ENCODE results near the gene GPHN. TPM values are rescaled to one million over a fixed set of nuclear protein-coding genes. Genes with fewer than 3 reads are reported as not detected.

GPHN gene
- polyA plus RNA-seq, 4 donors, result 10.0 to 26.2 (median 22.4) TPM

DNA sequence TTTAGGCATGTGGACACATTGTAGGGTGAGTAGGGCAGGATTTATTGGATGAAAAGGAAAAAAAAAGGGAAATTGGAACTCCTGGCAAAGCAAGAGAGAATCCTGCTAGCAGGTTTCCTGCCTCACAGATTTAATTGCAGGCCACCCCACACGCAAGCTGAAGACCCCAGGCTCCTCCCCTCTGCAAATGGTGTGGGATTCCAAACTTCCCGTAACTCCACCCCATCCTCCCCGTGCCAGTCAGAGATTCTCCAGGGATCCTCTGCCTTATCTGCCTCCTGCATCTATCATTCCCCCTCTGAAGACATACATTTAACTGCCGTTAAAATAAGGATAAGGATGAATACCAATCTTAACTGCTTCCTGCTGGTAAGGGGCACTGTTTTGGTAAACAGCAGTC, 431.5 kb downstream of the GPHN start:
- H3K4me1 ChIP-seq (ENCODE audit: control insufficient read depth in 3 of 3, insufficient read depth in 2 of 3, low read depth in 1 of 3, low read length in 2 of 3), result no peaks in the 10 kb centered on the region
- DNase-seq, result no peak
- peaks cover 0 to 25% of the 10 kb centered on the region in 2 donors for H3K9me3 ChIP-seq (ENCODE audit: control insufficient read depth in 2 of 2, insufficient read depth in 1 of 2, low read depth in 1 of 2, low read length in 1 of 2)
- no peak for FAIRE-seq
- H3K27me3 ChIP-seq (ENCODE audit: control insufficient read depth in 3 of 3, insufficient read depth in 3 of 3, low read length in 3 of 3), result no peaks in the 10 kb centered on the region
- peaks cover 0 to 8% (median 2%) of the 10 kb centered on the region in 3 donors for H3K36me3 ChIP-seq (ENCODE audit: control insufficient read depth in 3 of 3, insufficient read depth in 2 of 3, low read depth in 1 of 3, low read length in 3 of 3)
- H3K4me3 ChIP-seq (ENCODE audit: low read depth in 1 of 3, low read length in 3 of 3), result no peak overlapping the region
- WGBS, 3 donors, result 79 to 89% (median 88%) methylated on average over 4 of the region's 4 CpGs
- H3K27ac ChIP-seq (ENCODE audit: low read depth in 1 of 3, low read length in 2 of 3), result no peak overlapping the region

DNA sequence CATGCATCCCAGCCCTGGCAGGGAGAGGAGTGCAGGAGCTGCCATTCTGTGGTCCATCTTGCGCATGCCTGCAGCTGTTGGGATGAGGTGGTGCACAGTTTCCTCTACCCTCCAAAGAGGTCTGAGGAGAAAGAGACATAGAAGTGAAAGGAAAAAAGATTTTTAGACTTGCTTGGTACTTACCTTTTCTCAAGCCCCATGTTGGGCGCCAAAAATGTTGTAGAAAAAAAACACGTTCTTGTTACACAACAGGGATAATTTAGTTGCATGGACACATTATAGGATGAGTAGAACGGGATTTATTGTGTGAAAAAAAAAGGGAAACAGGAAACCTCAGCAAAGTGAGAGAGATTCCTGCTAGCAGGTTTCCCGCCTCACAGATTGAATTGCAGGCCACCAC, 436.9 kb downstream of the GPHN start:
- DNase-seq, result peak in 1 of 2 donors; percentile 43
- FAIRE-seq, result no peak
- H3K27me3 ChIP-seq (ENCODE audit: control insufficient read depth in 3 of 3, insufficient read depth in 3 of 3, low read length in 3 of 3), result no peaks in the 10 kb centered on the region
- 93 to 96% (median 95%) methylated on average over 5 of the region's 5 CpGs for WGBS, 3 donors
- H3K4me1 ChIP-seq (ENCODE audit: control insufficient read depth in 3 of 3, insufficient read depth in 2 of 3, low read depth in 1 of 3, low read length in 2 of 3), result no peaks in the 10 kb centered on the region
- H3K4me3 ChIP-seq (ENCODE audit: low read depth in 1 of 3, low read length in 3 of 3), result no peak overlapping the region
- H3K9me3 ChIP-seq (ENCODE audit: control insufficient read depth in 2 of 2, insufficient read depth in 1 of 2, low read depth in 1 of 2, low read length in 1 of 2), result peaks cover 4 to 41% of the 10 kb centered on the region in 2 donors
- peaks cover 0 to 12% (median 9%) of the 10 kb centered on the region in 3 donors for H3K36me3 ChIP-seq (ENCODE audit: control insufficient read depth in 3 of 3, insufficient read depth in 2 of 3, low read depth in 1 of 3, low read length in 3 of 3)
- H3K27ac ChIP-seq (ENCODE audit: low read depth in 1 of 3, low read length in 2 of 3), result no peak overlapping the region

DNA sequence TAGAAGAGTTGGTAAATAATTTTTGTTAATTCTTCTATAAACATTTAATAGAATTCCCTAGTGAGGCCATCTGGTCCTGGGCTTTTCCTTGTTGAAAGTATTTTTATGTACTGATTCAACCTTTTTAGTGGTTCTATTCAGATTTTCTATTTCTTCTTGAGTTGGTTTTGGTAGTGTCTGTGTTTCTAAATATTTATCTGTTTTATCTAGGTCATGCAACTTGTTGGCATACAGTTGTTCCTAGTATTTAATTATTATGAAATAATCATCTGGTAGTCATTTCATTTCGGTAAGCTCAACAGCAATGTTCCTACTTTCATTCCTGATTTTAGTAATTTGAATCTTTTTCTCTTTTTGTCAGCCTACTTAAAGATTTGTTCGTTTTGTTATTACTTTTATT, 447.2 kb downstream of the GPHN start:
- Histone ChIP-seq H3K4me1 (ENCODE audit: control insufficient read depth in 3 of 3, insufficient read depth in 2 of 3, low read depth in 1 of 3, low read length in 2 of 3) (no peaks in the 10 kb centered on the region), H3K36me3 (ENCODE audit: control insufficient read depth in 3 of 3, insufficient read depth in 2 of 3, low read depth in 1 of 3, low read length in 3 of 3) (peaks cover 0 to 2% (median 0%) of the 10 kb centered on the region in 3 donors), H3K4me3 (ENCODE audit: low read depth in 1 of 3, low read length in 3 of 3) (no peak overlapping the region), H3K9me3 (ENCODE audit: control insufficient read depth in 2 of 2, insufficient read depth in 1 of 2, low read depth in 1 of 2, low read length in 1 of 2) (peaks cover 0 to 14% of the 10 kb centered on the region in 2 donors), H3K27ac (ENCODE audit: low read depth in 1 of 3, low read length in 2 of 3) (no peak overlapping the region), H3K27me3 (ENCODE audit: control insufficient read depth in 3 of 3, insufficient read depth in 3 of 3, low read length in 3 of 3) (no peaks in the 10 kb centered on the region)
- DNase-seq (no peak), FAIRE-seq (no peak)
- 67 to 84% (median 75%) methylated on average over 2 of the region's 2 CpGs for WGBS, 3 donors

DNA sequence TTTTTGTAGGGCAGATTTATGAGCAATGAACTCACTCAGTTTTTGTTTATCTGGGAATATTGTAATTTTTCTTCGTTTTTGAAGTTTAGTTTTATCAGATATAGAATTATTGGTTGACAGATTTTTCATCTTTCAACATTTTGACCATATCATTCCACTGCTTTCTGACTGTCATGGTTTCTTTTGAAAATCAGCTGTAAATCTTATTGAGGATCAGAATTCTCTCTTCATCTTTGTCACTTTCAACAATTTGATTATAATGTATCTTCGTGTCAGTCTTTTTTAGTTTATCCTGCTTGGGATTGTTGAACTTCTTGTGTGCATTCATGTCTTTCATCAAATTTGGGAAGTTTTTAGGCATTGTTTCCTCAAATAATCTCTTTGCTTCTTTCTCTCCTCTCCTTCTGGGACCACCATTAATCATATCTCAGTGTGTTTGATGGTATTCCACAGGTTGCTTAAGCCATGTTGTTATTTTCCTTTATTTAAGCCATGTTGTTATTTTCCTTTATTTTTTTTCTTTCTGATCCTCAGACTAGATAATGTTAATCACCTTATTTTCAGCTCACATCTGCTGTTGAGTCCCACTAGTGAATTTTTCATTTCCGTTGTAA, 451.6 kb downstream of the GPHN start:
- DNase-seq, result no peak
- H3K4me1 ChIP-seq (ENCODE audit: control insufficient read depth in 3 of 3, insufficient read depth in 2 of 3, low read depth in 1 of 3, low read length in 2 of 3), result no peaks in the 10 kb centered on the region
- peaks cover 0 to 5% of the 10 kb centered on the region in 2 donors for H3K9me3 ChIP-seq (ENCODE audit: control insufficient read depth in 2 of 2, insufficient read depth in 1 of 2, low read depth in 1 of 2, low read length in 1 of 2)
- WGBS, 3 donors, result 76 to 91% (median 84%) methylated on average over 3 of the region's 3 CpGs
- H3K4me3 ChIP-seq (ENCODE audit: low read depth in 1 of 3, low read length in 3 of 3), result no peak overlapping the region
- FAIRE-seq, result no peak
- H3K36me3 ChIP-seq (ENCODE audit: control insufficient read depth in 3 of 3, insufficient read depth in 2 of 3, low read depth in 1 of 3, low read length in 3 of 3), result peaks cover 0 to 2% (median 0%) of the 10 kb centered on the region in 3 donors
- no peak overlapping the region for H3K27ac ChIP-seq (ENCODE audit: low read depth in 1 of 3, low read length in 2 of 3)
- H3K27me3 ChIP-seq (ENCODE audit: control insufficient read depth in 3 of 3, insufficient read depth in 3 of 3, low read length in 3 of 3), result no peaks in the 10 kb centered on the region

DNA sequence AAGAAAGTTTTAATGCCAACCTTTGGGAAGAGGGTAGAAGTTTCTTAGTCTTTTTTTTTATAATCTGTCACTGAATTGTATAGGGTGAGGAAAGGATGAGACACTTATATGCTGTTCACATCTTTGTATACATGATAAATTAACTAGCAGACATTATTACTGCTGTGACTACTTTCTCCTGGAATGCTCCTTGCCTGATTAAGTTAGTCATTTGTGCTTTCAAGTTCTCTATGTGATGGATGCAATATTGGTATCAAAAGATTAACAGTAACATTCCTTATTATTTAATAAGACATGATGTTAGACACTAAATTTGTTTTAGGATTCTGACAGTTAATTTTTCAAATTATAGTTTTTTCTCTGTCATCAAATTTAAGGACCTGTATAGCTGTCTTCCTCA, 457.9 kb downstream of the GPHN start:
- FAIRE-seq, result no peak
- DNase-seq, result no peak
- Histone ChIP-seq H3K27me3 (ENCODE audit: control insufficient read depth in 3 of 3, insufficient read depth in 3 of 3, low read length in 3 of 3) (no peaks in the 10 kb centered on the region), H3K36me3 (ENCODE audit: control insufficient read depth in 3 of 3, insufficient read depth in 2 of 3, low read depth in 1 of 3, low read length in 3 of 3) (no peaks in the 10 kb centered on the region), H3K4me3 (ENCODE audit: low read depth in 1 of 3, low read length in 3 of 3) (no peak overlapping the region), H3K27ac (ENCODE audit: low read depth in 1 of 3, low read length in 2 of 3) (no peak overlapping the region), H3K9me3 (ENCODE audit: control insufficient read depth in 2 of 2, insufficient read depth in 1 of 2, low read depth in 1 of 2, low read length in 1 of 2) (no peaks in the 10 kb centered on the region), H3K4me1 (ENCODE audit: control insufficient read depth in 3 of 3, insufficient read depth in 2 of 3, low read depth in 1 of 3, low read length in 2 of 3) (no peaks in the 10 kb centered on the region)

DNA sequence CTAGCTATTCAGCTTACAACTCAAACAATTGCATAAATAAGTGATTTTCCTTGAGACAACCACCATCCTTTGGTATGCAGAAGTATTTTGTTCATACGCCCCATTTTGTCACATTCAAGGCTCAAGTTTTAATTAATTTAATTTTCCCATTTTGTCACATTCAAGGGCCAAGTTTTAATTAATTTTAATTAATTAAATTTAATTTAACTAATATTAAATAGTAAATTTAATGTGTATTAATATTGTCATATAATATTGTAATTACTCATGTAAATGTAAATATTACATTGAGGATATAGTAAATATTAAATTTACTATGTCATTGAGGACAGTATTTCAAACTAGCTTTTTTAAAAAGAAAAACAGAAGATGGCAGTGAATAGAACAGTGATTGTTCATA, 464.5 kb downstream of the GPHN start:
- no peak for DNase-seq
- peak; percentile 55 for FAIRE-seq
- Histone ChIP-seq H3K36me3 (ENCODE audit: control insufficient read depth in 3 of 3, insufficient read depth in 2 of 3, low read depth in 1 of 3, low read length in 3 of 3) (peaks cover 0 to 3% (median 0%) of the 10 kb centered on the region in 3 donors), H3K27ac (ENCODE audit: low read depth in 1 of 3, low read length in 2 of 3) (no peak overlapping the region), H3K9me3 (ENCODE audit: control insufficient read depth in 2 of 2, insufficient read depth in 1 of 2, low read depth in 1 of 2, low read length in 1 of 2) (no peaks in the 10 kb centered on the region), H3K27me3 (ENCODE audit: control insufficient read depth in 3 of 3, insufficient read depth in 3 of 3, low read length in 3 of 3) (no peaks in the 10 kb centered on the region), H3K4me3 (ENCODE audit: low read depth in 1 of 3, low read length in 3 of 3) (no peak overlapping the region), H3K4me1 (ENCODE audit: control insufficient read depth in 3 of 3, insufficient read depth in 2 of 3, low read depth in 1 of 3, low read length in 2 of 3) (no peaks in the 10 kb centered on the region)
- WGBS, 3 donors, result 98% methylated on average over 1 of the region's 1 CpG

DNA sequence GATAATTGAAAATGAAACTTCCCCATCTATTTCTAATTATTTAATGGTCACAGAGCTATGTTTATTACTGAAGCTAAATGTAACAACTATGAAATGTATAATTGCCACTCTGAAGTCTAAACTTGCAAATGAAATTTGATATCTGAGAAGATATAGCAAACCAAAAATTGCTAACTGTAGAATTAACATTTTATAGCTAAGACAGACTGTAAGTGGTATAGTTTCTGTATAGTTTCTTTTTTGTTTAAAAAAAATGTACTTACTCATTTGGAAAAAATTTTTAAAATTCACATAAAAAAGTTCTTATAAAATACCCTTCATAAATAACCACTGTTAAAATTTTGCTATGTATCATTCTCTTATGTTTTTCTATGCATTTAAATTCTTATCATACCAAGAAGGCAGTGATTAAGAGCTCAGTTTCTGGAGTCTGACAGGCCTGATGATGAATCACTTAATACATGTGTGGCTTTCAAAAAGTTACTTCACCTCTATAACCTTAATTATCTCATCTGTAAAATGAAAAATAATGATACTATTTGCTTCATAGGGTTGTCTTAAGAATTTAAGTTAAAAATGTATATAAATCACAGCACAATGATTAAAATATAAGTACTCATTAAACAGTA, 466.6 kb downstream of the GPHN start:
- peaks cover 0 to 3% (median 0%) of the 10 kb centered on the region in 3 donors for H3K36me3 ChIP-seq (ENCODE audit: control insufficient read depth in 3 of 3, insufficient read depth in 2 of 3, low read depth in 1 of 3, low read length in 3 of 3)
- no peaks in the 10 kb centered on the region for H3K27me3 ChIP-seq (ENCODE audit: control insufficient read depth in 3 of 3, insufficient read depth in 3 of 3, low read length in 3 of 3)
- peak; percentile 70 for FAIRE-seq
- no peak for DNase-seq
- no peak overlapping the region for H3K4me3 ChIP-seq (ENCODE audit: low read depth in 1 of 3, low read length in 3 of 3)
- H3K4me1 ChIP-seq (ENCODE audit: control insufficient read depth in 3 of 3, insufficient read depth in 2 of 3, low read depth in 1 of 3, low read length in 2 of 3), result no peaks in the 10 kb centered on the region
- no peaks in the 10 kb centered on the region for H3K9me3 ChIP-seq (ENCODE audit: control insufficient read depth in 2 of 2, insufficient read depth in 1 of 2, low read depth in 1 of 2, low read length in 1 of 2)
- no peak overlapping the region for H3K27ac ChIP-seq (ENCODE audit: low read depth in 1 of 3, low read length in 2 of 3)

DNA sequence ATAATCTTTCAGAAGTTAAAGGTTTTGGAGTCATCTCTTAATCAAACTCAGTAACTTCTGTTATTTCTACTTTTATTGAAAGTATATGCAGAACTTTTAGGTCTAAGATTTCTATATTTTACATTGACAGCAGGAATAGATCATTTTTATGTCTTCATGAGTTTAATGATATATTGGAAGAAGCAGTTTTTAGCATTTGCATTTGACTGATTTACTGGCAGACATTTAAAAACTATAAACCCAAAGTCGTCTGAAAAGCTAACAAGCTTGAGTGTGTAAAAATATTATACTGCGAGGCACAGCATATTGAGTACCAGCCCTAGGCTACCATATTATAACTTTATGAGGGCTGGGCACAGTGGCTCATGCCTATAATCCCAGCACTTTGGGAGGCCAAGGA, 467.3 kb downstream of the GPHN start:
- no peak overlapping the region for H3K27ac ChIP-seq (ENCODE audit: low read depth in 1 of 3, low read length in 2 of 3)
- no peak overlapping the region for H3K4me3 ChIP-seq (ENCODE audit: low read depth in 1 of 3, low read length in 3 of 3)
- FAIRE-seq (peak; percentile 39), DNase-seq (no peak)
- H3K36me3 ChIP-seq (ENCODE audit: control insufficient read depth in 3 of 3, insufficient read depth in 2 of 3, low read depth in 1 of 3, low read length in 3 of 3), result peaks cover 0 to 3% (median 0%) of the 10 kb centered on the region in 3 donors
- no peaks in the 10 kb centered on the region for H3K4me1 ChIP-seq (ENCODE audit: control insufficient read depth in 3 of 3, insufficient read depth in 2 of 3, low read depth in 1 of 3, low read length in 2 of 3)
- H3K9me3 ChIP-seq (ENCODE audit: control insufficient read depth in 2 of 2, insufficient read depth in 1 of 2, low read depth in 1 of 2, low read length in 1 of 2), result no peaks in the 10 kb centered on the region
- WGBS, 3 donors, result 87 to 92% (median 88%) methylated on average over 2 of the region's 2 CpGs
- no peaks in the 10 kb centered on the region for H3K27me3 ChIP-seq (ENCODE audit: control insufficient read depth in 3 of 3, insufficient read depth in 3 of 3, low read length in 3 of 3)
